Stimulated activated CD4-positive, alpha-beta T cell treated with anti-CD3 and anti-CD28 coated beads, Interleukin-2, amount 100 ng/mL, for 24 hours (primary cell): ENCODE measurements around the gene SLC6A6.
"Not testable (repeated sequence)": the region's sequence is repeated elsewhere in the genome, so short reads cannot be mapped to it uniquely, and the experiment has no call there.

Source experiments
- DNase-seq, 2 donors: peaks; one replicate each; pipeline ENCODE4 v3.0.0-alpha.2; 2020

SLC6A6 gene

DNA sequence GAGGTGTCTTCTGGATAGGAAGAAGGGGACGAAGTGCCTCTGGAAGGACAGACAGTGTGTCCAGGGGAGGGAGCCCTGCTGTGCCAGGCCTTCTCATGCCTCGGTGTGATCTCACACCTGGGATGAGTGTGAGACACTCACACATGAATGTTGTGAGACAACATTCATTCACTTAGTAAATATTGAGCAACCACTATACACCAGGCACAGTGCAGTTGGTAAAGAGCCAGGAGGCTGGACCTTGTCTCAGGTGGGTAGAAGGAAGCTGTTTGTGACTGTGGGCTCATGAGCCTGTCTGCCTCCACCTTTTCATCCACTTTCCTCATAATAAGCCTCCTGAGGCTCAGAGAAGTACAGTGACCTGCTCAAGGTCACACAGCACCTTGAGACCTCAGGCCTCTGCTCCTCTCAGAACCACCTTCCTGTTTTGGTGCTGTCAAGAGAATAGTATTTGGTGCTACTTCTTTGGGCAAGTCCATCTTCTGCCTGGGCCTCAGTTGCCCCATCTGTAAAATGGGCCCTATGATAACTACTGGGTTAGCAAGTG lies 20.9 kb downstream of the SLC6A6 start:
- no peak for DNase-seq

DNA sequence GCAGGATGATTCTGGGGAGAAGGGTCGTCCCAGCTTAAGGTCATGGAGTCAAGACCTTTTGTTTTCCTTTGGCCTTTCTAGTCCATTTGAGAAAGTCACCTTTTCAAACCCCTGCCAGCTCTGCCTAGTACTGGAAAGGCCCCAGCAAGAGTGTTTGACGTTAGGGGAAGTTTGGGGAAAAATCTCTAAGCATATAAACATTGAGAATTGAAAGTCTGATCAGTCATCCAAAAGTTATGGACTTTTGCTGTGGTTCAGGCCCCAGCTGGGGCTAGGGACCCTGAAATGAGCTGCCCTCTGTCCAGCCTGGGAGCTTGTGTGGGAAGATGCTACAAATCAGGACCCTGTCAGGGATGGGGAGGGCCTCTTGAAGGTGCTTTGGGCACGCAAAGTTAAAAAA lies 21.6 kb downstream of the SLC6A6 start:
- no peak for DNase-seq

DNA sequence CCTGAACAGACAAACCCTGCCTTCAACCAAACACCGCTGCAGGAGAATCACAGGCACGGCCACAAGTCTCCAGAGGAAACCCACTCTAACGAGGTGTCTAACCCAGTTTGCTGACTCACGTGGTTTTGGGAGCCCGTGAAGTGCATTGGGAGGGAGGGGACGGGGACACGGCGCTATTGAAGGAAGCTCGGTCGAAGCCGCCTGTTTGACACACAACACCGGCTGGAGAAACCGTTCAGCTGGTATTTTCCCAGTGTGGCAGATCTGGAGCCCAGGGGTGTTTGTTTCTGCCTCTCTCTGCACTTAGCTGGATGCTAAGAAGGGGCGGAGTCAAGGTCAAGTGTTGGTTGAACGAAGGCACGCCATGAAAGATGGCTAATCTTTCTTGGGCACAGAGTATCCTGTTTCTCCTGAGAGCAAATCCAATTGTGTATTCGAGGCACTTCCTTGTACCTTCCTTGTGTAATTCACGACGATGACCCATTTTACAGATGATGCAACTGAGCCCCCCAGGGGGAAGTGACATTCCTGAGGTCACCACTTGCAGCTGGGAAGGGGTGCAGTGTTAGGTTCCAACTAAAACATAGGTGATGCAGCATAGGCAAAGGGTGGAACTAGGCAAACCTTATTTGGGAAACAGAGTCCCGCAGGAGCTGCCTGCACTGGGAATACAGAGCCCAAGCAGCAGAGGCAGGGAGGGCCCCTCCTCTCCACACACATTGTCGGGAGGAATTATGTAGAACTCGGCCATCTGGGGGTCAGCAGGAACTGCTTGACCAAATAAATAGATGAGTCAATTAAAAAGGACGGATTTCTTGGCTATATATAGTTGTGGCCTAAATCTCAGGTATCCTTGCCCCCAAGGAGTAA lies 22.5 kb downstream of the SLC6A6 start:
- peak; percentile 21 to 50 for DNase-seq

DNA sequence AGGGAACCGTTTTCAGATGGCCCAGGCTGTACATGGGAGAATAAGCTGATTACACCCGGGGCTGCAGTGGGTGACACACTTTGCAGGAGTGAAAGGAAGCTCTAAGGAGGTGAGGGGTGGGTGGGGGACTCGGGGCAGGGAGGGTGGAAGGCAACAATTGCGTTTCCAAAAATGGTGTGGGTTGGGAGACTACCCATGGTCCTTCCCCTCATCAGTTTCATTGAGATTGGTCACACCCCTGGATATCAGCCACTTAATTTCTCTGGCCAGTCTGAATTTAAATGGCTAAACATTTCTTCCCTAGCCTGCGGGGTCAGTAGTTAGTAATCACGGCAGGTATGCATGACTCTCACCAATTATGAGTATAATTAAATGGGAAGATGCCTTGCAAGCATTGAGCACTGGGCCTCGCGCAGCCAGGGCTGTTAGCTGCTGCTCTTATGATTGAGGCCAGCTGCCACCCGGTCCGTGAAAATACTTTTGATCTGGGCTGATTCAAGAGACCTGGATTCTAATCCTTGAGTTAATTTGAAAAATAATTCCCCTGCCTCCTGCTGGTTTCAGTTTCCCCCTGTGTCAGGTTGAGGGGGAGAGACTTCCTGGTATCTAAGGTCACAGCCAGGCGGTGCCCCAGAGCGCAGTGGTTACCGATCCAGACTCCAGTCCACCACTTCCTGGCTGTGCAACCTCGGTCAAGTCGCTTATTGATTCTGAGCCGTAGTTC lies 23.3 kb downstream of the SLC6A6 start:
- DNase-seq = peak in 1 of 2 donors; percentile 53

DNA sequence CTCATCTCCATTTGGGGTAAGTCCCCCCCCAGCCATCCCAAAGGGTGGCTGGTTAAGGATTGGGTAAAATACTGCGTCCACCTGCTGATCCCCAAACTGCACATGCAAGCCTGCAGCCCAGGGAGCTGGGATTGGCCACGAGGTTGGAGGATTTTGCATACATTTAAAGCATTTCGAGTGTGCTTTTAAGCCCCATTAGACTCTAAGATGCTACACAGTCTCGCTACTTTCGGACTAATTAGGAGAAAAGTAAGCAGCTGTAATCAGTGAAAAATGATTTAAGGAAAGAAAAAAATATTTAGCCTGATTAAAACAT lies 23.9 kb downstream of the SLC6A6 start:
- DNase-seq = no peak

DNA sequence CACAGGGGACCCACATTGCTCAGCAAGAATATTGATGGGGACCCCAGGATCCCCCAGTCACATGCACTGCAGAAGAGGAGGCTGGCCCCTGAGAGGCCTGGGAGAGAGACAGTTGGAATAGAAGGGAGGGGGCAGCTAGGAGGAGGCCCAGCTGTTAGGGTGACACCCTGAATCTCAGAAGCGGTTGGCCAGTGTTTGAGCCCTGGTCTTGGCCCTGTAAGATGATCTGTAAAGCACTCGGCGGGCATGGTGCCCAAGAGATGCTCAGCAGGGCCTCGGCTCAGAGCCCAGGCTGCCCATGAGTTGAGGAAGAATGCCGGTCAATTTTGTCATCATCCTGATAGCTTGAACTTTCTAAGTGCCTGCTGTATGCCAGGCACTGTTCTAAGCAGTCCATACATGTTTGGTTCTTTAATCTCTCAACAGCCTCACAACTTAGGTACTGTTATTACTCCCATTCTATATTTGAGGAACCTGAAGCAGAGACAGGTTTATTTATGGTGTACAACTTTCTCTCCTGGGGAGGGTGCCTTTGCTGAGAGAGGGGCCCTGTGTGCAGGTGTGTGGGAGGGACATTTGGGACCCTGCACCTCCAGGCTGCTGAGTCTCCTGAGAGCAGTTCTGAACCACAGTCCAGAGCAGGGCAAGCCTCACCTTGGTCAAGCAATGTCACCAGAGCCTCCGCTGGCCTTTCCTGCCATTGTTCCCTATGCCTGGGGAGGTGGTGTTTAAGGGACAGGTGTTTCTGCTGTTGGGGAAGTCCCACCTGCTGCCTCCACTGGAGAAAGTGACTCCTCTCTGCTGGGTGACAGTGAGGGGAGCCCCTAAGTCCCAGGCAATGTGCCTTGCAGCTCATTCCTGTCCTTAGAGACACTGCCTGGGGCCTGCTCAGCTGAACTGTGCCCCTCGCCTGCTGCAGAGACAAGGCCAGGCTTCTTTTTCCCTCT lies 26.0 kb downstream of the SLC6A6 start:
- DNase-seq = peak; percentile 38 to 40

DNA sequence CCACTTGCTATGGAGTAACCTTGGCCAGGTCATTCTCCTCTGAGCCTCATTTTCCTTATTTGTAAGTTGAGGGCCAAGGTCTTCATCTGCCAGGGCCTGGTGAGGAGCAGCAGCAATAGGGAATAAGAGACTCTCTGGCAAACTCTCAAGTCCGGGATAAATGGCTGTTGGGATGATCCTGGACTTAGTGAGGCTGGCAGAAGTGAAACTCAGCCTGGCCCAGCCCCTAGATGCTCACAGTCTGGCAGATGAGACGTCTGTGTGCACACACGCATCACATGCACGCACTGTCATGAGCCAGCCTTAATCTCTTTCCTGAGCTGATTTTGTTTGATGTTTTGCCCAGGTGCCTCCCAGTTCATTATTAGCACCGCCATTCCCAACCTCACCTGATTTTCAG lies 26.8 kb downstream of the SLC6A6 start:
- DNase-seq = no peak

DNA sequence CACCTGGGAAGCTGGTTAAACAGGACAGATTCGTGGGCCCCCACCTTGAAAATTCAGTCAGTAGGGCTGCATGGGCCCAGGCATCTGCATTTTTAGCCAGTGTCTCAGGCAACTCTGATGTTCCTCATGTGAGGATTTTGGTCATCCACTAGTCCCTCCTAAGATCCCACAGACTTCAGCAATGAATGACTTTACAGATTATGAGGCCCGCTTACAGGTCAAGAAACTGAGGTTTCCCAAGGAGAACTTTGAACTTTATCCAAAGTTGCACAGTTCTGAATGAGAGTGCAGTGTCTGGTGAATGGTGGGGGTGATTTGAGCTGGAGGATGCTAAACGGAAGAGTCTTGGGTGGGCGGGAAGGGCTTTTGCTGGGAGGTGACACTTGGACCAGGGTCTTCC lies 27.2 kb downstream of the SLC6A6 start:
- DNase-seq = no peak

DNA sequence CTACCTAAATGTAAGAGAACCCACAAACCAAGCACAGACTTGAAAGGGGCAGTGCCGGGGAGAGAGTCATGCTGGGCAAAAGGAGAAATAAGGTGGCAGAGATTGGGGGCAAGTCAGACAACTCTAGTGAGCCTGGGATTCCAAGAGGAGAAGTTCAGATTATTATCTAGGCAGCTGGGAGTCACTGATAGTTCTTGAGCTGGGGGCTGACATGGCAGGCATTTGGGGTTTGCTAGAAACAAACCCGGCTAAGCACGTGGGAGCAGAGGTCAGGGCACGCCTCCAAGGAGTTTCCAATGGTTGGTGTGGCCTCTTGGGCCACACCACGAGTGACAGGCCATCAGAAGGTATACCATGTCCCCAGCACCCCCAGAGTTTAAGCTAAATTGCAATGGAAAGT lies 27.6 kb downstream of the SLC6A6 start:
- DNase-seq = no peak

DNA sequence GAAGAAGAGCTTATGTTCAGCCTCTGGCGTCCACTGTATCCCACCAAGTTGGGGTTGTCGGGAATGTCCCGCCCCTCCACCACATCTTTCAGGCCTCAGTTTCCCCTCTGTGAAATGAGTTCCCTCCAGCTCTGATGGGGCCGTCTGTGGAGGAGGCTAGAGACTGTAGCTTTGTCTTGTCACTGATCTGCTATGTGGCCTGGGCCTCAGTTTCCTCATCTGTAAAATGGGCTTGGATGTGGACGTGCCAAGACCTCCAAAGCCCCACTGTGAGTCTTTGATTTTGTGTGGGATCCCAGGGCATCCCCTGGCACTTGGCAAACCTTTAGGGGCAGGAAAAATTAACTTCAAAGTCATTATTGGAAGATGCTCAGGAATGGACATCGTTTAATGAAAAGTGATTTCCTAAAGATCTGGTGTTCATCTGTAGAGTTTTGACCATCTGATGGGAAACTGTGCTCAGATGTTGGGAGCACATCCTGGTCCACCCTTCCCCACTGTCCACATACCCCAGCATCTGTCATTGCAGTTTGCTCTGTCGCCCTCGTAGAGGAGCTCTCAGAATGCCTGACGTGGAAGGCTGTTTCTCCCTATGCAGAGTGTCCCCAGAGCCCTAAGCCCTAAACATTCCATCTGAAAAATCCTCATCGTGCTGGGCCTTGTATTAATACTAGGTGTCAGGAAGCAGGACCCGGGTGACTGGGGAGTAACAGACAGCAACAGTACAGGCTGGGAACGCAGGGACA lies 28.5 kb downstream of the SLC6A6 start:
- DNase-seq = no peak

DNA sequence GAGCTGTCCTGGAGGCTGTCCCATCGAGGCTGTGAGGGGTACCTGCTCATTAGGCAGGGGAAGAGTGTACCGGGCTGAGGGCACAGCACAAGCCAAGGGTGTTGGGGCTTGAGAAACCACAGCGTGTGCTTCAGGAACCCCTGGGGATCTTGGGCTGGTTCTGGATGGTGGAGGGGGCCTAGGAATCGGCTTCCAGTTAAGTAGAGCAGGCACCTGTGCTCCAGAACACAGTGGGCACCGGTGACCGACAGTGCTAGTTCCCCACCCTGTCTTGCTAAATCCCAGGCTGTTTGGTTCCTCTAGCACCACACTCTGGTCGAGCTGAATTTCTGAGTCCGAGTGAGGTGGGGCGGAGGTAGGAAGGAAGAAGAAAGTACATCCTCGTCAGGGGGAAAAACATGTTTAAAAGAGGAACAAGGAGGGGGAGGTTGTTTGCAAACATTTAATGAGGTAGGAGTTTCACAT lies 29.1 kb downstream of the SLC6A6 start:
- DNase-seq = peak; percentile 26 to 39

DNA sequence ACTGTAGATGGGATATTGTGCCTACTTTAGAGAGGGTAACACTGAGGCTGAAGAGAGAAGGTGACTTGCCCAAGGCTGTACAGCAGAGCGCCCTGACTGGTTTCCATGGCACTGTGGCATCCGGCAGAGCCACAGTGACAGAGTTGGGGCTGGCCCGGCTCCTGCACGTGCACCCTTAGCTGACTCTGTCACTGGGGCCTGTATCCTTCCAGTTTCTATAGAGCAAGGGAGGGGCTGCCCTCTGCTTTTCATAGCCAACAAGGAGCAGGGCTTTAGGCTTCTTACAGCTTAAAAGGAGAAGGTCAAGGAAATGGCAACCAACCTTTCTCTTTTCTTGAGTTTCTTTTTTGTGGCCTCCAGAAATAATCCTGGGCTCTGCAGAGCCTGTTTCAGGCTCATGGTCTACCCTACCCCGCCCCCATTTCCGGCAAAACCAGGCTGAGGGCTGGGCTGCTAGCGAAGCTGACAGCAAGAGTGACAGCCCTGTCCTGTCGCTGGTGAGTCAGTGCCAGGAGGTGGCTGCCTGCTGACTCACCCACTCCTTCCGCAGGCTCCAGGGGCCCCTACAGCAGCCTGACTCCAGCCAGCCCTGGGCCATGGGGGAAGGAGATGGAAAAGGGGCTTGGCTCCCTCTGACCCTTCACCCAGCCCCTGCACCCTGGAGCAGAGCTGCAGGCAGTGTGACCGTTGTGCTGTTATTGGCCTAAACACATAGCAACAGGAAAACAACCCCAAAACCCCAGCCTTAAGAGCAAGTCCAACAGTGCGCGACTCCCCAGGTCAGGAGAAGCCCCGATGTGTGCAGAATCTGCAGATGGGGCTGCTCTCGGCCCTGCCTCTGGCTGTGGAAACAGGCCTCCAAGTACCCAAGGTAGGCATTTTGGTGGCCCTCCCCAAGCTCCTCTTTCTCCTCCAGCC lies 29.8 kb downstream of the SLC6A6 start:
- peak; percentile 94 to 96 for DNase-seq

DNA sequence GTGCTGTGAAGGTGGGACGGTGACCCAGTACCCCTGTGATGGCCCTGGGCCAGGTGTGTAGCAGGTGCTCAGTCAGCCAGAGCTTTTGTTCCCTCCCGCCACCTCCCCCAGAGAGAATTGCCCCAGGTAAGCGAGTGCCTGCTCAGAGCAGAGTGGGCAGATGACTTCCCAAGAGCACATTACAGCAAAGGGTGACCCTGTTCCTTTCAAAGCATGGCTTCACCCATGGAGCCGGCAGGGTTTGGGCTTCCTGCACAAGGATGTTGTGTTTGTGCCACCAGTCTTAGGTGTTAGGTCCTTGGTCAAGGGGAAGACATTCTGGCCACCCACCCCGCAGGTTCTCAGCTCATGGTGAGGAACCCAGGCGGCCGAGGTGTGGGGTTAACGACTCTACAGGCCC lies 30.7 kb downstream of the SLC6A6 start:
- DNase-seq = no peak

DNA sequence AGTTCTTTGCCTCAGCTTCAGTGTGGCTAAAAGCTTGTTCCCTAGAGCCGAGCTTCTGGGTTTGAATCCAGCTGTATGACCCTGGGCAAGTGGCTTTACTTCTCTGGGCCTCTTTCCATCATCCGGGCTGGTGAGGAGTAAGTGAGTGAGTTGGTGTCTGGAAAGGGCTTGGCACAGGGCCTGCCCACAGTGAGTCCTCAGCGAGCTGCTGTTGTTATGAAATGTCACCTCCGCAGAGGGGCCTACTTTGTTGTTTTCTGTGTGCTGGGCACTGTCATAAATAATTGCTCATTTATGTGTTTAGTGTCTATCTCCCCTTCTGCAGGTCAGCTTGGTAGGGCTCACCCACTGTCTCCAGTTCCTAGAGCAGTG lies 31.7 kb downstream of the SLC6A6 start:
- no peak for DNase-seq

DNA sequence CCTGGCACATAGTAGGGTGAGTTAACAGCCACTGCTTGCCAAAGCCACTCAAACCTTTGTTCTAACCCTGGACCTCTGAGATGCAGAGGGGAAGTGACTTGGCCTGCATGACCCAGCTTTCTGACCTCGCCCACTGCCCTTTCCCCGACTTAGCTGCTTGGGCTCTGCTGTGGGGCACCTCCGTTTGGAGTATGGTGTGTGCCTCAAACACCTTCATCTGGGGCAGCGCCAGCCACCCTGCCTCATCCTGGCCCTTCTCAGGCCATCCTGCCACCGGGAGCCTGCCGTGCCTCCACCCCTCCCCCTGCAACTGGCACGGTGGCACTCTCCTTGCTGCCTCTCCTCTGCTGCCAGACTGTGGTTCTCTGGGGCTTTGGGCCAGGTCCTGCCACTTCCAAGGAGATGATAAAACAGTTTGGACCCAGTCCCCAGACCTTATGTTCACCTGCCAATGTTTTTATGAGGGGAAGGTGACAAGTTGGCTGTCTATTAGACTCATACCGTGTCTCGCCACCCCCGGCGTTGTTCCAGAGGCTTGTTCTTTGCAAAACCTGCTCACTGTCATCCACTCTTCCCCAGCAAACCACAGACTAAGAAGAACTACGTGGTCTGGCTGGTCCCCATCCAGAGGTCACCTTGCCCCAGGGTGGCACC lies 32.2 kb downstream of the SLC6A6 start:
- no peak for DNase-seq

DNA sequence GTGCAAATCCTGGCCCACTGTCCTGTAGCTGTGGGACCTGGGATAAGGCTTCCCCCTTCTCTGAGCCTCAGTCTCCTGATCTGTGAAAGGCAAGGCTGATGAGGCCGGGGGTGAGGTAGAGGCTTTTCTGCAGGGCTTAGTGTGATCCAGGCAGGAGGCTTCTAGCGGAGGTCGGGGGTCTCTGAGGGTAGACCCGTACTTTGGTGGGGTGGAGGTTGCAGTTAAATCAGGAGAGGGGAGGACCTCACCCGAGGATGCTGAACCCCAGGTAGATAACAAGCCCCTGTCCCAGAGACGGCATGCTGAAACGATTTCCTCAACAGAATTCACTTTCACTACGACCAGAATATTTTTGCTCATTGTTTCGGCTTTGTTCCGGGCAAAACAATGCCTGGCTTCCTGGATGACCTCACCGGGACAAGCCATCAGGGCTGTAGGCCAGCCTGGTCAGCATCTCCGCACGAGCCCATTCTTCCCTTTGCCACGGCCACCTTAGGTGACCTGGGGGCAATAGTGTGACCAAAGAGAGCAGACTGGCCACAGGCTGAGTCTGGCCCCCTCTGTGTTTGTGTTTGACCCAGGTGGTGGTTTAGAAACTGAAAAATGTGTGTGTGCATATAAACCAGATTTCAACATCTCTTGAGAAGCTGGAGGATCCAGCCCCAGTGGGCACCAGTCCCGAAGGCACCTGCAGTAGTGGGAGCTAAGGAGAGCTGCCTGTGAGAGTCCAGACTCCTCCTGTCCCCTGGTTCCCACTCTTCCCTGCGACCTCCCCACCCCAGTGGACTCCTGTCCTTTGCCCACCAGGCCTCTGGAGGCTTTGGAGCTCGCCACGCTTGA lies 33.0 kb downstream of the SLC6A6 start:
- DNase-seq = no peak

DNA sequence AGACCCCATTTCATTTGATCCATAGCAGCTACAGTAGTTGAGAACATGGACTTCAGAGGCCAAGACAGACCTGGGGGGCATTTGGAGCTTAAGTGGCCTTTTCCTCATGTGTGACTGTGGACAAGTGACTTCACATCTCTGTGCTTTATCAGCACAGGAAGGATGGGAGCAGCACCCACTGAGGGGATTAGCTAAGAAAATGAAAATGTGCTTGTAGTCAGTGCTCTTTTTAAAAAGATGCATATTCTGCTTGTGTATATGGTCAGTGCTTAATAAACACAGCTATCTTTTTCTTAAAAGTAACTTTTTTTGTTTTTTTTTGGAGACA lies 34.5 kb downstream of the SLC6A6 start:
- no peak for DNase-seq

DNA sequence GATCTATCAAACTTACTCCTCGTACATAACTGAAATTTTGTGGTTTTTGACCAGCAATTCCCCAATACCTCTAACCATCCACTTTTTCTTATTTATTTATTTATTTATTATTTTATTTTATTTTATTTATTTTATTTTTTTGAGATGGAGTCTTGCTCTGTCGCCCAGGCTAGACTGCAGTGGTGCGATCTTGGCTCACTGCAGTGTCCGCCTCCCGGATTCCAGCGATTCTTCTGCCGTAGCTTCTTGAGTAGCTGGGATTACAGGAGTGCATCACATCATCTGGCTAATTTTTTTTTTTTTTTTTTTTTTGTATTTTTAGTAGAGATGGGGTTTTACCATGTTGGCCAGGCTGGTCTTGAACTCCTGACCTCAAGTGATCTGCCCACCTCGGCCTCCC lies 35.3 kb downstream of the SLC6A6 start:
- DNase-seq = not testable (repeated sequence)

DNA sequence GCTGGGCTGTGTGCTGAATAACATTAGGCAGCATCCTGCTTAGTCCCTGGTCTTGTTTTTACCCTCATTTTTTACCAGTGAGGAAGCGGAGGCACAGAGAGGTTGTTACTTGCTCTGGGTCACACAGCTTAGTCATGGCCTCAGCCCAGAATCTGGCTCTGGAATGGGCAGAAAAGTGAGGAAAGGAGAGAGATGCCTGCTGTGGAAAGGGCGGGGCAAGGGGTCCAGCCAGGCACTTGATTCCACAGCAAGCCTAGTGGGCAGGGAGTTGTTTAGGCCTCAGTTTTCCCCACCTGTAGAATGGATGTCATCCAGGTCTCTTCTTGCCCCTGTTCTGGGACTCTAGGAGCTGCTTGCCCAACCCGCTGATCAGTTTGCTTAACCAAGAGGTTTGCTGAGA lies 35.9 kb downstream of the SLC6A6 start:
- no peak for DNase-seq

DNA sequence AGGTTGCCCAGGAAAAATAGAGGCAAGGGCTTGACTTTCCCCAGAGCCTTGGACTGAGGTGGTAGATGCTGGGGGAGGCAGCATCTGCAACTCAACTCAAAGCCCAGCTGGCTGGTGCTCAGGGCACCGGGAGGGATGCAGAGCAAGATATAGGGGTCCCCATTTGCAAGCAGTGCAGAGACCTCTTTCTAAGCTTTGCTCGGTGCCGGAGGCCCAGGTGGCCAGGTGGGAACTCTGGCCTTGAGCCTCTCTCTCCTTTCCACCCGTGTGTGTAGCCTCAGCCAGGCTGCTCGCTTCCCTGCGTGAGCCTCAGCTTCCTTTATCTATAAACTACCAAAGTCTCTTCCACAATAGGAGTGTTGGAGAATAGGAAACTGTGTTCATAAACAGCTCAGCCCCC lies 36.5 kb downstream of the SLC6A6 start:
- no peak for DNase-seq
